ENCODE results near the gene ERC2.

GRCh38 chr3:55531321-55531720 is 936.9 kb downstream of the ERC2 start:
- TF ChIP-seq CTCF (IDR thresholded peaks at IDR 0.05) (no peak), POLR2A (IDR thresholded peaks at IDR 0.05) (no peak), EP300 (IDR thresholded peaks at IDR 0.05) (no peak), POLR2AphosphoS5 (IDR thresholded peaks at IDR 0.05) (no peak)
